Suprapubic skin (tissue), 3 donors: ENCODE measurements around the gene ART1.

ENCODE experiments used
- POLR2A ChIP-seq, 2 donors: fragments of 450-650 bp; IDR thresholded peaks; one replicate each; pipeline ENCODE4 v1.6.1; 2017; ENCODE audit warnings: antibody characterized with exemption in 2 of 2, mild to moderate bottlenecking in 2 of 2, moderate library complexity in 2 of 2
- TF ChIP-seq, protein P1 (sequence below), 2 donors: fragments of 200-600 bp in 1 of 2; fragments of 450-650 bp in 1 of 2; sonication (generic) in 1 of 2; IDR thresholded peaks; one replicate each; pipeline ENCODE4 v1.5.1; 2016 to 2019; ENCODE audit warnings: antibody characterized with exemption in 2 of 2, mild to moderate bottlenecking in 1 of 2, moderate library complexity in 1 of 2

- TF ChIP-seq, protein P1, sequence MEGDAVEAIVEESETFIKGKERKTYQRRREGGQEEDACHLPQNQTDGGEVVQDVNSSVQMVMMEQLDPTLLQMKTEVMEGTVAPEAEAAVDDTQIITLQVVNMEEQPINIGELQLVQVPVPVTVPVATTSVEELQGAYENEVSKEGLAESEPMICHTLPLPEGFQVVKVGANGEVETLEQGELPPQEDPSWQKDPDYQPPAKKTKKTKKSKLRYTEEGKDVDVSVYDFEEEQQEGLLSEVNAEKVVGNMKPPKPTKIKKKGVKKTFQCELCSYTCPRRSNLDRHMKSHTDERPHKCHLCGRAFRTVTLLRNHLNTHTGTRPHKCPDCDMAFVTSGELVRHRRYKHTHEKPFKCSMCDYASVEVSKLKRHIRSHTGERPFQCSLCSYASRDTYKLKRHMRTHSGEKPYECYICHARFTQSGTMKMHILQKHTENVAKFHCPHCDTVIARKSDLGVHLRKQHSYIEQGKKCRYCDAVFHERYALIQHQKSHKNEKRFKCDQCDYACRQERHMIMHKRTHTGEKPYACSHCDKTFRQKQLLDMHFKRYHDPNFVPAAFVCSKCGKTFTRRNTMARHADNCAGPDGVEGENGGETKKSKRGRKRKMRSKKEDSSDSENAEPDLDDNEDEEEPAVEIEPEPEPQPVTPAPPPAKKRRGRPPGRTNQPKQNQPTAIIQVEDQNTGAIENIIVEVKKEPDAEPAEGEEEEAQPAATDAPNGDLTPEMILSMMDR (IDR thresholded peaks at IDR 0.05): no peak
- TF ChIP-seq POLR2A (IDR thresholded peaks at IDR 0.05): no peak
Measured at GRCh38 chr11:3712274-3712673, 67.3 kb downstream of the ART1 start.
